NOMO-1 treated with dmso at 0.1 percent for 144 hours (cell line): ENCODE results near the gene CHST12.
A peak's percentile ranks its signal among the peaks of the same experiment; 100 is the strongest.

Experiments used
- DNase-seq: peaks from one replicate; lab custom pipeline; 2025; ENCODE audit not compliant: unreplicated experiment; lab: John Stamatoyannopoulos, UW

Gene CHST12

DNA sequence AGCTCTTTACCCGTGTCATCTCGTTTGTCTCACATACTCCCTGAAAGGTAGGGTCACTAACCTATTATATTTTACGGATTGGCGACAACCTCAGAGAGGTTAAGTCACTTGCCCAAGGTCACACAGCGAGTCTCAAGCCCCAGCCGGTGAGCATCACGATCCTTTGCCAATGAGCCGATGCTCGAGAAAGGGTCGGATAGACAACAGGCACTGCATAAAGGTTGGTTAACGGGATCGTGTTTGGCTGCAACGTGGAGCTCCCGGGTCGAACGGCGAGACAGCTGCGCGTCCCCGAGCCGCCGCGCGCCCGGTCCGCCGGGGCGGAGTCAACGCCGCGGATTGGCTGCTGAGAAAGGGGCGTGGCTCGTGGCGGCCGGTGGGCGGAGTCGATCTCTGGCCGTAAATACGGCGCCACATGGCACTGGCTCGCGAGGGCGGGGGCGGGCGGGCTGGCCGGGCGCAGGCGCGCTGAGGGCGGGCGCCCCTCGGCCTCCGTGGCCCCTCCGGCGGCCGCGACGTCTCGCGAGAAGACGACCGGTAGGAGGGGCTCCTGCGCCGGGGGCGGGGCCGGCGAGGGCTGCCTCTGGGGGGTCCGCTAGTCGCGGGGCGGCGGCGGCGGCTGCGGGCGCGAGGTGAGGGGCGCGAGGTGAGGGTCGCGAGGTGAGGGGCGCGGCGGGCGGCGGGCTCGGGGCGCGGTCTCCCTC, at the start of gene CHST12:
TSS of gene CHST12 (plus strand) at position 598 of the 704 bp plus-strand sequence. CDS start 29,029 bp downstream, outside the sequence.
- peak; percentile 89 for DNase-seq

DNA sequence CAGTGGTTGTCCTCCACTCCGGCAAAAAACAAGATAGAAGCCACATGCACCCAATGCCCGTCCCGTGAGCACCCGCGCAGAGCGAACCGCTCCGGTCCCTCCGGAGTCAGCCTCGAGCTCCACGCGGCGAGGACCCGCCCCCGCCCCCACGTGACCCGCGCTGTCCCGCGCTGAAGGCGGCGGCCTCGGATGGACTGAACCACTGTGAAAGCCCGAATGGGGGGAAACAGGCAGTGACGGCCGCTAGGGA, 49.5 kb upstream of the CHST12 start:
- DNase-seq, result peak; percentile 66

- peak; percentile 73 for DNase-seq
Observed at GRCh38 chr7:2354186-2354938, 49.0 kb upstream of the CHST12 start, which contains the start of gene EIF3B. TSS of gene EIF3B (plus strand) at chr7:2354827. CDS start at chr7:2354922, 95 bp downstream.

GRCh38 chr7:2354939-2355704, 48.3 kb upstream of the CHST12 start:
- DNase-seq, result no peak

DNA sequence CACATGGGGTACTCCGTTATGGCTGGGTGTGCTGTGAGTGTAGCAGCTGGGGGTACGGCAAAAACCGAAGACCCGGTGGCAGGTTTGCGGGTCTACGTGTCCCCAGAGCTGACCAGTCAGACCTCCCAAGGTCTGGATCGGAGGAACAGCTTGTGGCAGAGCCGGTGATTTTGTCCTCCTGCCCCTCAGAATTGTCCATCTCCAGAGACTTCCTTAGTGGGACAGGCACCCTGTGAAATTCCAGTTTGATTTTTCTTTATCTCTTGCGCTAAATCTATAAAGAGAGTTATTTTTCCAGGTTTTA, 47.8 kb upstream of the CHST12 start:
- no peak for DNase-seq

GRCh38 chr7:2357165-2357564, 46.2 kb upstream of the CHST12 start:
- DNase-seq, result no peak

GRCh38 chr7:2357571-2357970, 45.8 kb upstream of the CHST12 start:
- no peak for DNase-seq

DNA sequence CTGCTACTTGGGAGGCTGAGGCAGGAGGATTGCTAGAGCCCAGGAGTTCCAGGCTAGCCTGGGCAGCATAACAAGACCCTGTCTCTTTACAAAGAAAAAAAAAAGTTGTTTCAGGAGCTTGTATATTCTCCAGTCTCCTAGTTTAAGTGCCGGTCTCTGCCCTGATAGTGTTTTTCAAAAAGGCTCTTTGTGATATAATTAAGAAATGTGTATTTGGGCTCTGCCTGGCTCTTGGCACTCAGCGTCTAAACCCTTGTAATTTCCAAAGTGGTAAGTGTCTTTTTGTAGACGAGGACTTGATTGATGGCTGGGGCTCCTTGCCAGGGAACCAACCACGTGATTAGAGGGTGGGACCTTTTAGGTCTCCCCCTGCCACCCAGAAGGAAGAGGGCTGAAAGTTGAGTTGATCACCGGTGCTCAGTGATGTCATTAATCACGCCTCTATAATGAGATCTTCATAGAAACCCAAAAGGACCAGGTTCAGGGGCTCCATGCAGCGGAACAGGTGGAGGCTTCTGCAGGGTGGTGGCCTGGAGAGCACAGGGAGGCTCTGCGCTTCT, 44.4 kb upstream of the CHST12 start:
- no peak for DNase-seq

- DNase-seq, result no peak
Observed at GRCh38 chr7:2359610-2360009, 43.8 kb upstream of the CHST12 start.

GRCh38 chr7:2360796-2361195, 42.6 kb upstream of the CHST12 start:
- DNase-seq, result no peak

DNA sequence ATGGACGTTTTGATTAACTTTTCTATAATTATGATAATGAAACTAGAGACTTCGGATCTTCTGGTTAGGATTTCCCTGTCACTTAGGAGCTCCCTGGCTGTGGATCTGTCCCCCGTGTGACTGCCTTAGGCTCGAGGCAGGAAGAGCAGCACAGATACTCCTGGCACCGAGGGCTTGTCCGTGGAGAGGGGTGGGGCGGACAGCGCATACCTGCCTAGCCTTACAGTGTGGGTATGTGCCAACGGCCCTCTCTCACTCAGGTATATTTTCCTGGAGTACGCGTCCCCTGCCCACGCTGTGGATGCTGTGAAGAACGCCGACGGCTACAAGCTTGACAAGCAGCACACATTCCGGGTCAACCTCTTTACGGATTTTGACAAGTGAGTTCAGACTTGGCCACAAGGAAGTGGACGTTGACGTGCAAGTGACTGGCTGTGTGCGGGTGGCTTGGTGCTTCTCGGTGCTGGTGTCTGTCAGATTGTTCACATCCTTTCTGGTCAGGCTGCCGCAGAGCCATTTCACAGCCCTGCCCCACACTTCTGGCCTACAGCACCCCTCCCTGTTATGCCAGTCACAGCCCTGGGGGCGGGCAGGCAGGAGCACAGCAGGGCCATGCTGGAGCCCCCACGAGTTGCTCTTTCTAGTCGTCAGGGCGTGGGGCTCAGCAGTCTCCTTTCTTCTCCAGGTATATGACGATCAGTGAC, 40.9 kb upstream of the CHST12 start:
- DNase-seq, result no peak

GRCh38 chr7:2369139-2369538, 34.3 kb upstream of the CHST12 start:
- no peak for DNase-seq

GRCh38 chr7:2371329-2371728, 32.1 kb upstream of the CHST12 start:
- DNase-seq, result no peak

DNA sequence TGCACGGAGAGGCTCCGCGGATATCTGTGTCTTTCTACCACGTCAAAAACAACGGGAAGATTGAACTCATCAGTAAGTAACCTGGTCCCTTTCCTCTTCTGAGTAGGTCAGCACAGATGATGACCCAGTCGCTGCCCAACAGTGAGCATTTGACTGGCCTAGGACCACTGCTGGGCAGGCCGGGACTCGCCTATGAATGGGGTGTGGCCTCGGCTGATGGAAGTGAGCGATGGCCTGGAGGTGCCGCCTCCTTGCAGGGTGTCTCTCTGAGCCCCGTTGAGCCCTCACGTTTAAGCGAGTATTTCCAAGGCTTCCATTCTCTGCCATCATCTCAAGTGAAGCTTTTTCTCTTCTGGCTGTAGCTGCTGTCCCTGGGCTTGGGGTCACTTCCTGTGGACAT, 30.7 kb upstream of the CHST12 start:
- no peak for DNase-seq

DNA sequence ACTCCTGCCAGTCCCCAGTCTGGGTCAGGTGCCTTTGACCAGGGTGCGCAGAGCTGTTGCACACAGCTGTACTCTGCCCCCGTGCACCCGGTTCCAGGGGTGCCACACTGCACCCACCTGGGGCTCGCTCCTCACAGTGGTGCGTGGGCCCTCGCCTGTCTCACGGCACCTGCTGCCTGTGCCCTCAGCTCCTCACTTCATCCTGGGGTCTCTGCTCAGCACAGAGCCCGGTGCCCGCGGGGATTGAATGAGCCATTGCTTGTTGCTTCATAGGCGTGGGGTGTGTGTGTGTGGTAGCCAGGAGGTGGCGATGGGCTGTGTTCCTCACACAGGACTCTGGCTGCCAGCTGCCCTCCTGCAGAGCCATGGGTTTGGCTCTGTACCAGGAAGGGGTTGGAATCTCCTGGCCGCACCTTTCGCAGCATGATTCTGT, 30.3 kb upstream of the CHST12 start:
- DNase-seq, result no peak

- DNase-seq, result no peak
Observed at GRCh38 chr7:2373646-2374045, 29.8 kb upstream of the CHST12 start.

GRCh38 chr7:2374401-2374800, 29.0 kb upstream of the CHST12 start:
- DNase-seq, result no peak

DNA sequence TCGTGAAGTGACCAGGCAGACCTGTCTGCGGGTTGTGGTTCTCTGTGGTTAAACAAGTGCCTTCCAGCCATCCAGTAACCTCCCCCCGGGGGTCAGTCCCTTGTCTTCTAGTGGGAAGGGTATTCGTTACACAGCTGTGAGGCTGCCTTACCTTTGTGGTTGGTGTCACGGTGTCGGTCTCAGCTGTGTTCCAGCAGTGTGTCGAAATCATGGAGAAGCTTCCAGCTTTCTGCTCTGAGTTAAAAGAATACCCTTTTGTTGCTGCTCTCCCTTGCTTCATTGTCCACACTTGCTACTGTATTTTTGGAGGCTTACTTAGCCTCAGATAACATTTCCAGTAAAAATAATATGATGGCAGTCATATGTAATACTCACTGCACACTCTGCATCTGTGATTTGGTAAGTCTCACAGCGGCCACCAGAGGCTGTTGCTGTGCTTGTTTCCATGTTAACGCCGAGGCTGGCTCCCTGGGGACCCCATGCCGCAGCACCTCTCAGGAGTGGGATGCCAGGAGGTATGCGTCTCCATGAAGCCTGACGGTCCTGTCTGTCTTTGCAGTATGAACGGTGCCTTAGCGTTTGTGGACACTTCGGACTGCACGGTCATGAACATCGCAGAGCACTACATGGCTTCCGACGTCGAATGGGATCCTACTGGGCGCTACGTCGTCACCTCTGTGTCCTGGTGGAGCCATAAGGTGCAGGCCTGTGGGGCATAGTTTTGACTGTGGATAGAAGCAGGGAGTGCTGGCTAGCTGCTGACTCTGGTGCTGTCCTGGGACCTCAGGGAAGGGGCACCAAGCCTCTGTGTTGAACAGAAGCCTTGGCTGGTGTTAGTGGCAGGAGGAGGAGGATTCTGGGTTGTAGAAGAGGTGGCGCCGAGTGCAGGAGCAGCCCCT, 28.3 kb upstream of the CHST12 start:
- no peak for DNase-seq

DNA sequence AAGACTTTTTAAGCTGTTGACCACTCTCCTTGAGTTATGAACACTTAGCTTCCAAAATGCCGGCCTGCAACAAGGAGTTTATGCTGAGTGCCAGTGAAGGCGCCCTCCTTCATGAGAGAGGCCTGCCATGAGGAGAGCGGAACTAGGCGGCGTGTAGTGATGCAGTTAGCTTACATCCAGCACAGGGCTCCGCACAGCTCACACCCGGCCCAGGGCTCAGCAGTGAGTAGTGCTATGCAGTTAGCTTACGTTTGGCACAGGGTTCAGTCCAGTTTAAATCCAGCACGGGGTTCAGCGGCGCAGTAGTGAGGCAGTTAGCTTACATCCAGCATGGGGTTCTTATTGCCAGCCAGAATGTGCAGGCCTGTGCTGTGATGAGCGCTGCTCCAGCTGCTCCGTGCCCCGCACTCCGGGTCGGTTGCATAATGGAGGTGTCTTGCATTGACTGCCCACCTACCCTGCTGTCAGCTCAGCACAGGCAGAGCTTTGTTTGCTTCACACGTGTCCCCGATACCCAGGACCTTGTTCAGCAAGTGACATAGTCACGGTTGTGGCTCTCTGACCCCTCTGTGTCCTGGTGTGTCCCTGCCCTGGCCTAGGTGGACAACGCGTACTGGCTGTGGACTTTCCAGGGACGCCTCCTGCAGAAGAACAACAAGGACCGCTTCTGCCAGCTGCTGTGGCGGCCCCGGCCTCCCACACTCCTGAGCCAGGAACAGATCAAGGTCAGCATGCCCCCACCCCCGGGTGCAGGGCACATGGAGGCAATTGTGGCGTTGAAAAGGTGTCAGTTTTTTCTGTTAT, 26.9 kb upstream of the CHST12 start:
- no peak for DNase-seq
